HG03066 (cell line): Measurements from ENCODE around the gene AAK1.
A peak's percentile ranks its signal among the peaks of the same experiment; 100 is the strongest.
"Not testable (repeated sequence)": the region's sequence is repeated elsewhere in the genome, so short reads cannot be mapped to it uniquely, and the experiment has no call there.

Experiments used
- ATAC-seq: cut with Tn5 transposase; IDR thresholded peaks from one replicate; pipeline ENCODE4 v1.9.1; 2021; ENCODE audit warnings: low read depth; ENCODE audit not compliant: unreplicated experiment

Gene AAK1

DNA sequence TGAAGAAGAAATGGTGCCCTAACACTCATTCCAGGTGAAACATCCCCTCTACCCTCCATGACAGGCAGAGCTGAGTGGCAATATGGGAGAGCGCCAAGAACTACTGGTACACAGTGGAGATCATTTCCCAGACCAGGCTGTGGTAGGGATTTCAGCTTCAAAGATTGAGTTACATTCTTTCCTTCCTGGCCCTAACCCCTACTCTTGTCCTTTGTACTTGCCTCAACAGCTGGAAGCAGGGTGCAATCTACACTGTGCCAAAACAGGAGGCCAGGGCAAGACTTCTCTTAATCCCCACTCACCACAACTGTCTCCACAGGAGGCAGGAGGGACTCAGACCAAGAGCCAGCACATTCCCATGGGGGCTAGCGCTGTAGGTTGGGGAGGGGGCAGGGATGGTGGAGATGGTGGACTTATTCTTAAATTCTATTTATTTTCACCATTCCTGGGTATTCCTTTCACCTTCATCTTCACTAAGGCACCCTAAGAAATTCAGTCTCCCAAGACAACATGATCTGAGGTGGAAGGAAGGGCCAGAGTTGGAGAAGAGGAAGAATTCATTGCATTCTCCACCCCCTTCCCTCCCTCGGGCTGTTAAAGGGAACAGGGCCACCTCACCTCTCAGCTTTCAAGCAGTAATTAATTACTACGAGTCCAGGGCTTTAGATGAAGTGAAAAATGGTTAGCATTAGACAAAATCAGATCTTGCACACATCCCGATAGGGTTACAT lies 65.9 kb downstream of the AAK1 start:
- no peak for ATAC-seq

DNA sequence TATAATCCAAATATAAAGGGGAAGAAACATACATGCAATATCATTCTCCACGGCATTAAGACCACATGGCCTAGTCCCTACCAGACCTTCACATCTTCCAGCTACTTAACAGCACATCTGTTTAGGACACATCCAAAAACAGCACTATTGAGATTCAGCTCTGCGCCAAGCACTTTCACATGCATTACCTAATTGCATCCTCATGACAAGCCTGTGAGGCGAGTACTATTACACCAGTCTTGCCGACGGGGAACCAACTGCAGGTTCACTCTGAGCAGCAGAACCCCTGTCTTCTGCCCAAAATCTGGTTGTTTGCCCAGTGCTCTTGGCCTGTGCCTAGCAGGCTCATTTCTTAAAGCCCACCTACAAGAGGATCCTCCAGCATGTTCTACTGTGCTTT lies 66.7 kb downstream of the AAK1 start:
- no peak for ATAC-seq

DNA sequence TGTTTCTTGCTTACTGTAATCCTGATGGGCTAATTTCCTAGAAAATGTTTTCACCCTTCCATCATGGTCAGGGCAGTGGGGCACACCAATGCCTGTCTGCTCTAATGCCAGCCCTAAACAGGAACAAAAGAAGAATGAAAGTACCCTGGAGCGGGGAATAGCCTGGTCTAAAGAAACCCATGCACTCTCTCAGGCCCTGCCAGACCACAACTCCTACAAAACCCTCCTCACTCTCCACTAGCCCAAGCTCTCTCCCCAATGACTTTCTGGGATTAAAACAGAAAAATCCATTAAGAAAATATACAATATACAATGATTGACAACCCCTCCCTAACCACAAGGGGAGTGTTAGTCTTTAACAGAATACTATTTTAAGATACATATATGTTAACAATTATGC lies 67.6 kb downstream of the AAK1 start:
- no peak for ATAC-seq

DNA sequence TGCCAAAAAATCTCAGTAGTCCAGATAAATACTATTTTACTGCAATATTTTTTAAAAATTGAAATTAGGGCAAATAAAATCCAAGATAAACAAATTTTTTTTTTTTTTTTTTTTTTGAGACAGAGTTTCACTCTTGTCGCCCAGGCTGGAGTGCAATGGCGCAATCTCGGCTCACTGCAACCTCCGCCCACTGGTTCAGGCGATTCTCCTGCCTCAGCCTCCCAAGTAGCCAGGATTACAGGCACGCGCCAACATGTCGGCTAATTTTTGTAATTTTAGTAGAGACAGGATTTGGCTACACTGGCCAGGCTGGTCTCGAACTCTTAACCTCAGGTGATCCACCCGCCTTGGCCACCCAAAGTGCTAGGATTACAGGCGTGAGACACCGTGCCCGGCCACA lies 68.2 kb downstream of the AAK1 start:
- not testable (repeated sequence) for ATAC-seq

DNA sequence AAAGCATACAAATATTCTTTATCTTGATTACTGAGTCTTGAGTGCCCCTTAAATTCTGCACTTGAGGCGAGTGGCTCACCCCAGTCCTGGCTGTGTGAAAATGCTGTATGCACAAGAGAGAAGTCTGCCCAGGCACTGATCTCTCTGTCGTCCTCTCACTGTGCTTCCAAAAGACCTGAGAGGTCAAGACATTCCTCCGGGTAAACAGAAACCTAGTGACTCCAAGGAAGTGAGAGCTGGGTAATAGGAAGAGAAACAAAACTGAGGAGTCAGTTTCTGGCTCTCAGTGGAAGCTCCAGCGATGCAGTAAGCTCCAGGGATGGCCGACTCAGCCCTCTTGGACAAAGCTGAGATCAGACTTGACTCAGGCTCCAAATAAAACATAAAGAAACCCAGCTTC lies 70.9 kb downstream of the AAK1 start:
- no peak for ATAC-seq

DNA sequence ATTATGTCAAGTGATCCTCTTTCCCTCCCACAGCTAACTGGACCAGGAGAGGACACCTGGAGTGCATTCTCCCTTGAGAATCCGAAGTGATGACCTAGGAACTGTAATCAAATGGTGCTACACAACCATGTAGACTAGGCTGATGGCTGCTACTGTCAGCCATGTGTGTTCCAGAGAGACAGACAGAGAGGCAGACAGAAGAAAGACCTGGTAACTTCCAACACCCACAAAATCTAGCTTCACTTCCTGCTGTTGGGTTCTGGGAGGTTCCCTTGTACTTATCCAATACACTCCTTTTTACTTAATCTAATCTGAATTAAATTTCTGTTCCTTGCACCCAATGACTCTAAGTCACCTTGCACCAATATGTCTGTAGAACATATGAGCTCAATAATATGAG lies 72.3 kb downstream of the AAK1 start:
- ATAC-seq, result no peak

DNA sequence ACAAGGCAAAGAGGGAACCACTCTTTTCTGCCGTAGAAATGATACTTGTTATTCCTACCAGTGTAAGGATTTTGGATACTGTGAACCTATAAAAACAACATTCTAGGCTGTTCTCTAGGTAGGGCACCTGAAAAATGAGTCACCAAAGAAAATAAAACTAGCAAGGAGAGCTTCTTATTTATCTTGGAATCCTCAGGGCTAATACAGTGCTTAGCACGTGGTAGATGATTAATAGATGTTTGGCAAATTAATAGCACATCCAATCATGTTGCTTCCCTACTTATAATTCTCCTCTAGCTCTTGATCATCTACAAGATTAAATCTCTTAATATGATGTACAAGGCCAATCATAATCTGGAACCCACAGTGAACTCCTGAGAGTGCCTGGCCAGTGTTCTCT lies 73.1 kb downstream of the AAK1 start:
- no peak for ATAC-seq

DNA sequence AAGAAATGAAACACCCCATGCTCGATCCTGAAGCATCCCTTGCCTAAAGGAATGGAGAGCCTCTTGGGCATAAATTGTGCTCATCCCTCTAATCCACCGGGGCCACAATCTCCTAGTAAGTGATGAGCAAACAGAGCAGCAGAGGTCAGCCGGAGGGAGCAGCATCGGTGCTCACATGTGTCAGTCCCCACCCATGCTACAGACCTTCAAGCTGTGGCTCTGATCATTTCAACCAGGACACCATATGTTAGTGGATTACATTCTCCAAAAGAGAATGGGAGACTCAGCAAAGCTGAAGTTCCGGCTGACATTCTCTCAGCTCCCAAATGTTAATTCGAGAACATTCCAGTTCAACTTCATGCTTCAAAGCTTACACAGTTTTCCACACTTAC lies 75.6 kb downstream of the AAK1 start:
- ATAC-seq, result no peak

DNA sequence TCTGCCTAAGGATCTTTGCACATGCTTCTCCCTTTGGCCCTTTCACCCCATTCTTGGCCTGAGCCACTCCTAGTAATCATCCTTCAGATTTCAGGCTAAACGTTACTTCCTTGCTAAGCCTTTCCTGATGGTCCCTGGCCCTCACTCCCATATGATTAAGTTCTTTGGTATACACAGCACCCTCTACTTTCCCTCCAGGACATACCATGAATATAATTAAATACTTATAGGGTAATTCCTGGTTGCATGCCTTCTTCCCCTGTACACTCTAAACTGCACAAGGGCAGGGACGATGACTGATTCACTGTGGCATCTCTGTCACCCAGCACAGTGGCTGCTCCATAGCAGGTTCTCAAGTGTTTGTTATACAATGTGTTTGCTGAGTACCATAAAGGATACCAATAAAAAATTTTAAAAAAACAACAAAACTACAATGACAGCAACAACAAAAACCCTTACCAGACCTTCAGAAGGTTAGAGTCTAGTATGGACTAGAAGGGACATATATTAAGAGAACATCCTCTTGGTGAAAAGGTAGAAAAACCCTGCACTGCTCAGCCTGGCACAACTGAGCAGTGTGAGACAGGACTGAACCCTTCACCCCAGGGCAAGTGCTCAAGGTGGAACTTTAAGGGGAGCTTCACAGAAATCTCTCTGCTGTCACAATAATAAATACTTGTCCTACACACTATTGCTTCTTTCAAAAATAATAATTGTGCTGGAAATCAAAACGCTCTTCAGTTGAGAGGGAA lies 76.2 kb downstream of the AAK1 start:
- no peak for ATAC-seq

DNA sequence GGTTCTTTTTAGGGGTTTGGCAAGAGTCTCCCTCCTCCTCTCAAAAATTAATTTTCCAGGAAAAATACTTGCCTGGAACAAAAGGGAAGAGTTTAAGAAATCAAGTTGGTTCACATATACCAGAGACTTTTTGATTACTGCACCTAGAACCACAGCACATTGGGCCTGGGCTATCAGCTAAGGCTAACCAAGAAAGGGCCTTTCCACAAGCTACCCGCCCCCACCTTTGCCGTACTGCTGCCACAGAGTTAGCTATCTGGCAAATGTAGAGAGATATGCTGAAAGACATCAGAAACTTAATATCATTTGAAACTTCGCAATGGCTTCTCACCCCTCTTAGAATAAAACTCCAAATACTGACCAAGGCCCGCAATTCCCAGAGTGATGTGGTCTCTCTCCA lies 76.9 kb downstream of the AAK1 start:
- ATAC-seq, result no peak

DNA sequence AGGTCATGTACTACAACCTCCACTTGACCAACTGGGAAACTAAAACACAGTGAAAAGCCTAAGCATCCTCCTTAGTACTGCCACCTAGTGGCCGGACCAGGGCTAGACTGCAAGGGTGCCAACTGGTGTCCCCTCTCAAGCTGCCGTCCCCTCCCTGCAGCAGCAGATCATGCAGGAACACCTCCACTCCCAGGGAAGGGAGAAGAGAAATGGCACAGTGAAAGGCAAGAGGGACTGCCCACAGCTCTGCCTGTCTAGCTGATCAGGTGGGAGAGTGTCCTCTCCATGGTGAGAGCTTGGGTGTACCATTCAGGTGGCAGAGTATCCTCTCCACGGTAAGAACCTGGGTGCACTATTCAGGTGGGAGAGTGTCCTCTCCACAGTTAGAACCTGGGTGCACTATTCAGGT lies 78.1 kb downstream of the AAK1 start:
- ATAC-seq, result no peak

DNA sequence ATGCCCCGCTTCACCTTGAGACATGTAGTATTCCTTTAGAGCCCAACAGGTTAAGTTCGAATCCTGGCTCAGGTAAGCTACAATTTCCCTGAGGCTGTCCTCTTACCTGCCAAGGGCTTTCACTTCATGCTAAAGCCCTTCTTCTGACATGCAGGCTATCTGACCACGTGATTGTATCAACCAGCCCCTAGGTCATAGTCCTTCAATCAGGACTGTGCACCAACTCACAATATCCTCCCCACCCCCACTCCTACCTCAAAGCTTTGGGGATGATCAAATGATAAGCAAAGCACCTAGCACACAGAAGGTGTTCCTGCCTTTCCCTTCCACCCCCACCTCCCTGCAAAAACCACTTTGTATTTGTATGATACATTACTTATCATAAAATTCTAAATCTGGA lies 78.9 kb downstream of the AAK1 start:
- ATAC-seq, result no peak

DNA sequence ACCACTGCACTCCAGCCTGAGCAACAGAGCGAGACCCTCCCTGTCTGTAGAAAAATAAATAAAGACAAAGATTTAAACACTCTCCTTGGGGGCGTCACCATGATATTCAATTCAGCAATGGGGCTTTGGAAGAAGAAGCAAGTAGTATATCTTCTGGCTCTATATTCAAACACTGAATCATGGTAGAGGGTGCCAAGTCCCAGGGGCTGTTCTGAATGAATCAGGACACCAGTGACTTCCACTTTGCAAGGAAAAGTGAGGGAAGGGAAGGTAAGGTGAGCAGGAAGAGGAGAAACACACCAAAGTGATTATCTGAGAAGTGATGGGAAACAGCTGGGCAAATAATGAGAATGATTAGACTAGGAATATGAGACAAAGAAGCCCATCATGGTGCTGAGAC lies 80.5 kb downstream of the AAK1 start:
- no peak for ATAC-seq

DNA sequence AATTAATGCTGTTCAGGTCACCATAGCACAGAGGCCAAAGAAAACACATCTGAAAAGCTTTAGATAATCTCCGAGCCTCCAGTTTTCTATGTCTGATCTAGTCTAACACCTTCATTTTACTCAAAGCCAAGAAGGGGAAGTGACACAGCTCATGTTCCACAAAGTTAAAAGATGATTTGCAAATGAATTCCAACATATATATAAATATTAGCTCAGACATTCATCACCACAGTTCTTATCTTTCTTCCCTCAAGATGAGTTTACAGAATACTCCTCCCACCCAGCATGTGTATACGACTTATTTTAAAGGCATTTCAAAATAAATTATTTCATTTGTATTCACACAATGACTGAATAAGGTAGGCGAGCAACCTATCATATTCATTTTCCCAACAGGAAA lies 82.4 kb downstream of the AAK1 start:
- no peak for ATAC-seq

DNA sequence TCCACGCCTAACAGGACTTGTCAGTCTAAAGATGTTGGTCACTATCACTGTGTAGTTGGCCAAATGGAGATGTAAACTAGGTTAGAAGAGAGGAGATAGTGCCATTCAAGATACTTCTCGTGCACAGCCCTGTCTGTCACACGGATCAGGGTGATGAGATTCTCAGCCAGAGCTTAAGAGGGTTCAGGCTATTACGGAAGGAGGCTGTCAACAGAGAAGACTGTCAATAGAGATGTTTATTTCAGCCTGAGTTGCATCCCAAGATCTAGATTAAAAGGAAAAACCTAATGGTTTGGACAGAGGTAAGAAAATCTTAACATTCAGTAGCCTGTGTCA lies 83.4 kb downstream of the AAK1 start:
- ATAC-seq, result no peak

DNA sequence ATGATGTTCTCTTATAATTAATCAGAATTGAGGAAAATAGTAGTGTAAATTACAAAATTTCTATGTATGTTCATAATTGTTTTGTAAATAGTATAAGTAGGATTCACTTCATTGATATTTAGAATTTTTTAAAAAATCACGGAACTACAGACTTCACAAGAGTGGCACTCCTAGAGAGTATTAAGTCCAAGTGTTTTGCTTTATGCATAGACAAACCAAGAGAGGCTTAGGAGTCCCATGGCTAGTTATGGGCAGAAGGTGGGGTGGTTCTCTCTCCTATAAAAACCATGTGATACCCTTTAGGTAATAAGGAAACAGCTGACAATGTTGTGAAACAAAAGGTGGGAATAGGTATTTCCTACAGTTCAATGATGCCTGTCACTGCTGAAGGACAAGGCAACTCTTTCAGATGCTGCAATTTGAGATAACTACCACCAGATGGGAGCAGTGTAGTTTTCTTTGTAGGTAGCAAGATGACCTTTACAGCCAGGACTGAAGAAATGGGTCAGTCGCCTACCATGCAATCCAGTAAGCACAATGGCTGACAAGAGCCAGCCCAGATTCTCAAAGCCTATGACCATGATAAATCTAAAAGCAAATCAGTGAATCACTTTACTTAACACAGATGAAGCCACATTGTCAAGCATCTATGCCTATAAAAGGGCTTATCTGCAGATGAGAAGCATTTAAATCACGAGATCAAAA lies 83.9 kb downstream of the AAK1 start:
- ATAC-seq, result peak; percentile 76

DNA sequence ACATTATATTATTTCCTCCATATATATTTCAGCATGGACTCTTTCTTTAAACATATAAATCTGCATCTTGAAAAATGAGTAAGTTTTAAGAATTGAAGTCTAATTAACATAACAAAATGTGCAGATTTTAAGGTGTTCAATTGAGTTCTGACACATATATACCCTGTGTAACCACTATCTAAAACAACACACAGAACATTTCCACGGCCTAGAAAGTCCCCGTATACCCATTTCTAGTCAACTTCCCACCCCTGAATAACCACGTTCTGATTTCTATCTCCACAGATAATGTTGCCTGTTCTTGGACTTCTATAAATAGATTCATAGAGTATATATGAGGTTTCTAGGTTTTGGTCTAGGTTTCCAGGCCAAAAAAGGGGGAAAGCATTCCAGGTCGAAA lies 87.5 kb downstream of the AAK1 start:
- ATAC-seq, result no peak

DNA sequence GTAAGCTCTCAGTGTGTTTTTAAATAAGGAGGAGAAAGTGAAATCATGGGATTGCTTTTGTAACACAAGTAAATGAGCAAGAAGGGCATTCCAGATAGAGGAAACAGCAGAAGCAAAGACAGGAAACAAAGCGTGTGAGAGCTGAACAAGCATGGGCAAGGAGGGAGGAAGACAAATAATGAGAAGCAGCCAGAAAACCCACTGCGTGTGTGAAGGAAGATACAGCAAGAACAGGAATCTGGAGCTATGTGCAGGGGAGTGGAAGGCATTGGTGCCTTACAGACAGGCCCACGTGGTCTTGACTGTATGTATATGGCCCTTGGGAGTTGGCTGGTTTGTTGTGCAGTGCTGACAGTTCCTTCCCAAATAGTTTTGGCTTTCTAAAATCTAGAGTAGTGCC lies 88.6 kb downstream of the AAK1 start:
- no peak for ATAC-seq

DNA sequence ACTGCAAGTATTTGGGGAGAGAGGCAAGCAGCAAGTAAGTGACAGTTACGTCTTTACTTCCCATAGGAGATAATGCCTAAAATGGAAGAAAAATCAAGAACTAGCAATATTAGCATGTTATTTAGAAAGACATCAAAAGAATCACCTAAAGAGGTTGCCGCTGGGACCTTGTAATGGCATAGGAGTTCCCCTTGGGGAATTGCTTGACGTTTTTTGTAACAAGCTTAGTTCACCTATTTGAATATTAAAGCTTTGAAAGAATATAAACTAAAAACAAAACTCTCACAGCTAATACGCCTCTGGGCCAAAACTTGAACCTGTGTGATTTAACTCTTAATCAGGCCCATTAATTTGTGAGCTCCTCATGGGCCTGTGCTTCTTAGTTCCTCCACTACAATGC lies 89.0 kb downstream of the AAK1 start:
- ATAC-seq, result no peak

DNA sequence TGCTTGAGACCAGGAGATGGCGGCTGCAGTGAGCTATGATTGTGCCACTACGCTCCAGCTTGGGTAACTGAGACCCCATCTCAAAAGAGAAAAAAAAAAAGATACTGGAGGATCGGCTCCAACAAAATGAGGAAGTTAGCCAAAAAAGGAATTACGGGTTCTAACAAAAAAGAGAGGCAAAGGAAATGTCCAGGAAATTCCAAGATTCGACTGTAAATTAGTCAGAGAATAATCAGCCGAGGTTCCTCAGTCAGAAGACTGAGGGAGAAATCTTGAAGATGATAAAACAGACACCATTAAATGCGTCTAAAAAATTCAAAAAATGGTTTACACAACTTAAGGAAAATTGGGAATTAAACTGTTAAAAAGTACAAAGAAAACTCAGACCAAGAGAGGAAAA lies 89.5 kb downstream of the AAK1 start:
- no peak for ATAC-seq

DNA sequence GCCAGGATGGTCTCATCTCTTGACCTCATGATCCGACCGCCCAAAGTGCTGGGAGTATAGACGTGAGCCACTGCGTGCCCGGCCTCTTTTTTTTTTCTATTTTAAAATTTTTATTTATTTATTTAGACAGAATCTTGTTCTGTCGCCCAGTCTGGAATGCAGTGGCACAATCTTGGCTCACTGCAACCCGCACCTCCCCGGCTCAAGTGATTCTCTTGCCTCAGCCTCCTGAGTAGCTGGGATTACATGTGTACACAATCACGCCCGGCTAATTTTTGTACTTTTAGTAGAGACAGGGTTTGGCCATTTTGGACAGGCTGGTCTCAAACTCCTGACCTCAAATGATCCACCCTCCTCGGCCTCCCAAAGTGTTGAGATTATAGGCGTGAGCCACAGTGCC lies 93.0 kb downstream of the AAK1 start:
- ATAC-seq, result not testable (repeated sequence)

DNA sequence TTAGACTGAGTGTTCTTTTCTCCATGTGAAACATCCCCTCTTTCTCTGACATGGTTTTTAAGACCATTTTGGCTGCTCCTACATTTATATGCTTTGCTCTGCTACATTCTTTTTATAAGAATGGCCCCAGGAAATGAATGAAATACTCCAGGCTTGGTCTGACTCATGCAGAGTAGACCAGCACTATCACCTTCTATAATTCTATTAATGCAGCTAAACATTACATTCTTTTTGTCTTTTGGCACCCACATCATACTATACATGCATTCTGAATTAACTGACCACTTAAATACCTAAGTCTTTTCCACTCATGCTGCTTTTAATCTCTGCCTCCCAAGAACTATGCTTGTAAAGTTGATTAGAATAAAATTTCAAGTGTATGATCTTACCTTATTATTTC lies 94.1 kb downstream of the AAK1 start:
- ATAC-seq, result no peak
